Testis (tissue), 2 donors: ENCODE data around the gene PGM2L1.

Experiments
- POLR2A ChIP-seq: fragments of 450-650 bp; IDR thresholded peaks from one replicate; pipeline ENCODE4 v1.6.1; 2017; ENCODE audit warnings: antibody characterized with exemption, mild to moderate bottlenecking, moderate library complexity
- TF ChIP-seq, protein P1 (sequence below), 3 experiments: fragments of 450-650 bp in 2 of 3; fragments of 200-600 bp in 1 of 3; sonication (generic) in 1 of 3; IDR thresholded peaks; one replicate each; pipeline ENCODE4 v1.5.1; 2016 to 2019; ENCODE audit warnings: antibody characterized with exemption in 3 of 3, mild to moderate bottlenecking in 2 of 3, moderate library complexity in 1 of 3

DNA sequence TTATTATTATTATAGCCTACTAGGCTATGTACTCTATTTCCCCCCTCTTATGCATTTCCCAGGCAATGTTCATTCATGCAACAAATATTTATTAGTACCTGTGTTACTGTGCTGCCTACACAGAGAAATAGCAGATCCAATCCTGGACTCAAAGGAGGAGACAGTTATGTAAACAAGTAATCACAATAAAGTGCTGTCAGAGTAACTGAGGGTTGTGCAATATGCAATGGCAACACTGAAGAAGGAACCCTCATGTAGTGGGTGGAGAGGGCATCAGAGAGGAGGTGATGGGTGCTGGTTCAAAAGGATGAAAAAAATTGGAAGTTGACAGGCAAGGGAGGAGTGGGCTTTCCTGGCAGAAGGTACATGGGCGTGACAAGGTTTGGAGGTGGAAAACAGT lies 85.9 kb downstream of the PGM2L1 start:
- TF ChIP-seq, protein P1, sequence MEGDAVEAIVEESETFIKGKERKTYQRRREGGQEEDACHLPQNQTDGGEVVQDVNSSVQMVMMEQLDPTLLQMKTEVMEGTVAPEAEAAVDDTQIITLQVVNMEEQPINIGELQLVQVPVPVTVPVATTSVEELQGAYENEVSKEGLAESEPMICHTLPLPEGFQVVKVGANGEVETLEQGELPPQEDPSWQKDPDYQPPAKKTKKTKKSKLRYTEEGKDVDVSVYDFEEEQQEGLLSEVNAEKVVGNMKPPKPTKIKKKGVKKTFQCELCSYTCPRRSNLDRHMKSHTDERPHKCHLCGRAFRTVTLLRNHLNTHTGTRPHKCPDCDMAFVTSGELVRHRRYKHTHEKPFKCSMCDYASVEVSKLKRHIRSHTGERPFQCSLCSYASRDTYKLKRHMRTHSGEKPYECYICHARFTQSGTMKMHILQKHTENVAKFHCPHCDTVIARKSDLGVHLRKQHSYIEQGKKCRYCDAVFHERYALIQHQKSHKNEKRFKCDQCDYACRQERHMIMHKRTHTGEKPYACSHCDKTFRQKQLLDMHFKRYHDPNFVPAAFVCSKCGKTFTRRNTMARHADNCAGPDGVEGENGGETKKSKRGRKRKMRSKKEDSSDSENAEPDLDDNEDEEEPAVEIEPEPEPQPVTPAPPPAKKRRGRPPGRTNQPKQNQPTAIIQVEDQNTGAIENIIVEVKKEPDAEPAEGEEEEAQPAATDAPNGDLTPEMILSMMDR (IDR thresholded peaks at IDR 0.05) = no peak
- no peak for TF ChIP-seq POLR2A
